ENCODE data around the gene PHF20. TPM values are rescaled to one million over a fixed set of nuclear protein-coding genes. Genes with fewer than 3 reads are reported as not detected.

PHF20 gene
- total and polyA plus RNA-seq, 2 donors (not counting 3 experiments of a cell fraction or from before 2014, with no cell fraction given) = 25.0 to 45.8 TPM

GRCh38 chr20:35788796-35789195 lies 17.0 kb downstream of the PHF20 start:
- H3K36me3 ChIP-seq (ENCODE audit: control insufficient read depth in 2 of 2, extremely low read depth in 1 of 2, insufficient read depth in 2 of 2, low read length in 2 of 2) = peaks cover 0 to 1% of the 10 kb centered on the region in 2 experiments
- intact Hi-C loops (cut with micrococcal nuclease) = no loop called here
- dilution Hi-C loops (cut with MboI; ENCODE audit: extremely low pct_ligation_motif_present, low sequenced_read_pairs) = no loop called here
- H3K9ac ChIP-seq (replicated peaks; ENCODE audit: extremely low read depth, insufficient read depth, low read length) = no peak overlapping the region
- no TSS peak for BruUV-seq (replicated peaks)
- TF ChIP-seq CTCF (IDR thresholded peaks at IDR 0.05; ENCODE audit: extremely low read depth in 1 of 2, insufficient read depth in 1 of 2, low read depth in 1 of 2, low read length in 2 of 2) (no peak), POLR2A (IDR thresholded peaks at IDR 0.05; ENCODE audit: low read depth, low read length) (no peak), FOS (IDR thresholded peaks at IDR 0.05; ENCODE audit: borderline replicate concordance, insufficient read depth, low read length) (no peak), EZH2 (IDR thresholded peaks at IDR 0.05; ENCODE audit: borderline replicate concordance, low read depth, low read length, severe bottlenecking) (no peak)
- no peaks in the 10 kb centered on the region for H3K27me3 ChIP-seq (ENCODE audit: control insufficient read depth in 2 of 2, insufficient read depth in 2 of 2, low read length in 2 of 2)
- no peaks in the 10 kb centered on the region for H3K9me1 ChIP-seq (replicated peaks; ENCODE audit: control insufficient read depth, extremely low read depth, insufficient read depth, low read length)
- H3K9me3 ChIP-seq (replicated peaks; ENCODE audit: control insufficient read depth, insufficient read depth, low read length) = no peaks in the 10 kb centered on the region
- ChIA-PET POLR2A (interaction anchor here (0.6 kb wide), 1 partner anchor 144 kb away, joined by 3 read pairs; no protein-coding TSS in a partner anchor), CTCF (interaction anchor here (1.0 to 1.3 kb wide), 2 partner anchors 10 to 20 kb away, joined by 3 to 4 read pairs; no protein-coding TSS in a partner anchor)
- no peak for DNase-seq (ENCODE audit: low read depth, low spot score)
- H3K4me1 ChIP-seq (ENCODE audit: control insufficient read depth, extremely low read depth, insufficient read depth, low read length) = no peaks in the 10 kb centered on the region
- peaks cover 2% of the 10 kb centered on the region for H4K20me1 ChIP-seq (replicated peaks; ENCODE audit: control insufficient read depth, extremely low read depth, insufficient read depth, low read length)
- peaks cover 38% of the 10 kb centered on the region for H3K79me2 ChIP-seq (ENCODE audit: control insufficient read depth, insufficient read depth, low read length)
- no peak overlapping the region for H3K4me3 ChIP-seq (replicated peaks in 1 of 3; ENCODE audit: insufficient read depth in 1 of 3, low read depth in 1 of 3, low read length in 3 of 3)
- no peak overlapping the region for H3K4me2 ChIP-seq (ENCODE audit: insufficient read depth, low read length)
- no peak overlapping the region for H2AFZ ChIP-seq (ENCODE audit: low read depth, low read length)
- FAIRE-seq = no peak
- H3K27ac ChIP-seq (ENCODE audit: insufficient read depth, low read depth, low read length) = no peak overlapping the region

GRCh38 chr20:35791097-35791496 lies 19.3 kb downstream of the PHF20 start:
- Histone ChIP-seq H3K4me1 (ENCODE audit: control insufficient read depth, extremely low read depth, insufficient read depth, low read length) (no peaks in the 10 kb centered on the region), H3K79me2 (ENCODE audit: control insufficient read depth, insufficient read depth, low read length) (peaks cover 27% of the 10 kb centered on the region), H3K9me3 (replicated peaks; ENCODE audit: control insufficient read depth, insufficient read depth, low read length) (no peaks in the 10 kb centered on the region), H3K4me2 (ENCODE audit: insufficient read depth, low read length) (no peak overlapping the region), H3K36me3 (ENCODE audit: control insufficient read depth in 2 of 2, extremely low read depth in 1 of 2, insufficient read depth in 2 of 2, low read length in 2 of 2) (peaks cover 0 to 1% of the 10 kb centered on the region in 2 experiments), H3K27me3 (ENCODE audit: control insufficient read depth in 2 of 2, insufficient read depth in 2 of 2, low read length in 2 of 2) (no peaks in the 10 kb centered on the region), H3K27ac (ENCODE audit: insufficient read depth, low read depth, low read length) (no peak overlapping the region), H3K9me1 (replicated peaks; ENCODE audit: control insufficient read depth, extremely low read depth, insufficient read depth, low read length) (no peaks in the 10 kb centered on the region), H4K20me1 (replicated peaks; ENCODE audit: control insufficient read depth, extremely low read depth, insufficient read depth, low read length) (peaks cover 2% of the 10 kb centered on the region), H3K4me3 (replicated peaks in 1 of 3; ENCODE audit: insufficient read depth in 1 of 3, low read depth in 1 of 3, low read length in 3 of 3) (no peak overlapping the region), H3K9ac (replicated peaks; ENCODE audit: extremely low read depth, insufficient read depth, low read length) (no peak overlapping the region), H2AFZ (ENCODE audit: low read depth, low read length) (no peak overlapping the region)
- POLR2A ChIA-PET = no interaction called here
- FAIRE-seq = no peak
- CTCF ChIA-PET = no interaction called here
- no peak for DNase-seq (ENCODE audit: low read depth, low spot score)
- no peak for TF ChIP-seq POLR2A (IDR thresholded peaks at IDR 0.05; ENCODE audit: low read depth, low read length)
- no peak for TF ChIP-seq FOS (IDR thresholded peaks at IDR 0.05; ENCODE audit: borderline replicate concordance, insufficient read depth, low read length)
- no peak for TF ChIP-seq CTCF (IDR thresholded peaks at IDR 0.05; ENCODE audit: extremely low read depth in 1 of 2, insufficient read depth in 1 of 2, low read depth in 1 of 2, low read length in 2 of 2)
- no peak for TF ChIP-seq EZH2 (IDR thresholded peaks at IDR 0.05; ENCODE audit: borderline replicate concordance, low read depth, low read length, severe bottlenecking)
- no peak for TF ChIP-seq POLR2AphosphoS5 (IDR thresholded peaks at IDR 0.05; ENCODE audit: insufficient read depth, low read depth, low read length)
- TF ChIP-seq JUN (IDR thresholded peaks at IDR 0.05; ENCODE audit: borderline replicate concordance, insufficient read depth, insufficient read length, low read depth) = no peak
- intact Hi-C loops (cut with micrococcal nuclease) (no loop called here), dilution Hi-C loops (cut with MboI; ENCODE audit: extremely low pct_ligation_motif_present, low sequenced_read_pairs) (no loop called here)
- no TSS peak for BruUV-seq (replicated peaks)
